ENCODE measurements around the gene PLEKHG2.
A peak's percentile ranks its signal among the peaks of the same experiment; 100 is the strongest.

Gene PLEKHG2

DNA sequence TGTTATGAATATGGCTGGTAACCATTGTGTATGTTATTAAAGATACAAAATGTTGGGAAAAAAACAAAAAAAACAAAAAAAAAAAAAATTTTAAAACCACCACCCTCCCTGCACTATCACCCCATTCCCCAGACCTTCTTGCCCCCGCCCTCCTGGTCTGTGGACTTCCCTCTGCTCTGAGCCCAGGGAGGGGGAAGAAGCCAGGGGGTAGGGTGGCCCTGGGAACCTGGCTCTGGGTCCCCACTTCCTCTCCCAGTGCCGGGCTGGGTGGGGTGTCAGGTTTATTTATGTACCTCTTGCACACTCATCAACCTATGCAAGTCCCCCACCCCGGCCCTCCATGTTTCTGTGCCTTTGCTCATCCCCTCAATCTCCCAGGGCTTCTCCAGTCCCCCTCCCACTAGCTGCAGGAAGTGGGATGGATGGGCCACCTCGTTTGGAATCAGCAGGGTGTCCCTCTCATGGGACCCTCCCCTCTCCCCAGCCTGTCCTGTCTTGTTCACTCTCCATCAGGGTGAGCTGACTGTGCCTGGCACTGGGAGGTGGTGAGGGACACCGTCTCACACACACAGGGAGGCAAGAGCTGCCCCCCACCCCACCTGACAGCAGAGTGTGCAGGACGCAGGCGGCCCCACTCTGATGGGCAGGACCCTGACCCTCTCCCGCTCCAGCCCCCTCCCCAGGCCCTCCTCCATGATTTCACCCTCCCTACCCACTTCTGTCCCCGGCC is 27.5 kb upstream of the PLEKHG2 start:
- DNase-seq: no peak

DNA sequence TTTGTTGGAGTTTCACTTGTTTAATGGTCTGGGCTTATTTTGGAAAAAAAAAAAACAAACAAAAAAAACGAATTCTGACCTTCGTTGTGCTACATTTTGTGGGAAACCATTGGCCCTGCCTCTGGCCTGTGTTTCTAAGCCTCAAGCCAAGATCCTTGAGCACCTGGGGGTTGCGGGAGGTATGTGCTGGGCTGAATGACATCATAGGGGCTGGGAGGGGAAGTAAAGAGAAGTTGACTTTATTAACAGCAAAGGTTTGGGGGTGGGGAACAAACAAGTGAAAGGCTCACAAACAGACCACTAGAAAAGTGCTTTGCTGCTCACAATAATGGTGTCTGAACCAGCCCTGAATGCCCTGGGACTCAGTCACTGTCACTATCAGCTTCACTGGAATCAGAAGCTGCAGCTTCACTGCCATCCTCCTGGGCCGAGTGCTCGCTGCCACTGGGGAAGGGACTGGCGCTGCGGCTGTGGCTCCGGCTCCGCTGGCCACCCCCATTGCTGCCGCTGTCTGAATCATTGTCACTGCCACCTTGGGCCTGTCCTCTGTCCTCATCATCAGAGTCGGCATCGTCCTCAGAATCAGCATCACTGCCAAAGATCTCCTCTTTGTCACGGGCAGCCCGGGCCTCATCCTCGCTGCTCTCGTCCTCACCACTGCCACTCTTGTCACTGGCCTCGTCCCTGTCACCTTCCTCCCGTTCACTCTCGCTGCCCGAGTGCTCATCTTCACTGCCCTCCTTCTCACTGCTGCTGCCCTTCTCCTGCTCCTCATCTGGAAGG is 26.6 kb upstream of the PLEKHG2 start:
- no peak for DNase-seq

DNA sequence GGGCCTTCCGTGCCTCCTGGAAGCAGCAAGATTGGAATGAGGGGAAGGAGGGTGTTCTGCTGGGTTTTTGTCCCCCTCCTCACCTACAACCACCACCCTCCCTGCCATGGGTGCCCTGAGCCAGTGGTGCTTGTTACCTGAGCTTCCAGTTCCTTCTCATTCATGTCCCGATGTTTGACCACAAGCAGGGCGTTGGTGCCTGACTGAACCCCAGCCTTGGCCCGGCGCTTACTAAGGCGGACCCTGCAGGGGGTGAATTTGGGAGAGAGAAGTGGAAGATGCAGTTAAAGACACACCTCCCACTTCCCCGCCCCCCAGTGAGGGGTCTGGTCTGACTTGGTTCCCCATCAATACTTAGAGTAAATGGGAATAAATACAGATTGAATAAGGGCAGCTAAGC is 25.9 kb upstream of the PLEKHG2 start:
- no peak for DNase-seq

DNA sequence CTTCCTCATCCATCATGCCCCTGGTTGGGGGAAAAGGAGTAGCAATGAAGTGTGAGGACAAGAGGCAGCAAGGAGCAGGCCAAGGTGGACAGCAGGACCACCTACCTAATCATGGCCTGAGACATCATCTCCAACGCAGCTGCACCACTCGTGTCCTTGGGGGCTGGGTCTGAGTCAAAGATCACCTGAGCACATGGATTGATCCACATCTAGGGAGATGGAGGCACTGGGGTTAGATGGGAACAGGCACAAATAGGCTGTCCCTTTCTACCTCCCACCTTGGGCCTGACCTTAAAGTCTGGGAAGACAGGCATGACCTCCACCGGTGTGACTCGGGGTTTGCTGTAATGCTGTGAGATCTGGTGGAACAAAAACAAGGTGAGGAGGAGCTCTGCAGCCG is 23.8 kb upstream of the PLEKHG2 start:
- DNase-seq: no peak

DNA sequence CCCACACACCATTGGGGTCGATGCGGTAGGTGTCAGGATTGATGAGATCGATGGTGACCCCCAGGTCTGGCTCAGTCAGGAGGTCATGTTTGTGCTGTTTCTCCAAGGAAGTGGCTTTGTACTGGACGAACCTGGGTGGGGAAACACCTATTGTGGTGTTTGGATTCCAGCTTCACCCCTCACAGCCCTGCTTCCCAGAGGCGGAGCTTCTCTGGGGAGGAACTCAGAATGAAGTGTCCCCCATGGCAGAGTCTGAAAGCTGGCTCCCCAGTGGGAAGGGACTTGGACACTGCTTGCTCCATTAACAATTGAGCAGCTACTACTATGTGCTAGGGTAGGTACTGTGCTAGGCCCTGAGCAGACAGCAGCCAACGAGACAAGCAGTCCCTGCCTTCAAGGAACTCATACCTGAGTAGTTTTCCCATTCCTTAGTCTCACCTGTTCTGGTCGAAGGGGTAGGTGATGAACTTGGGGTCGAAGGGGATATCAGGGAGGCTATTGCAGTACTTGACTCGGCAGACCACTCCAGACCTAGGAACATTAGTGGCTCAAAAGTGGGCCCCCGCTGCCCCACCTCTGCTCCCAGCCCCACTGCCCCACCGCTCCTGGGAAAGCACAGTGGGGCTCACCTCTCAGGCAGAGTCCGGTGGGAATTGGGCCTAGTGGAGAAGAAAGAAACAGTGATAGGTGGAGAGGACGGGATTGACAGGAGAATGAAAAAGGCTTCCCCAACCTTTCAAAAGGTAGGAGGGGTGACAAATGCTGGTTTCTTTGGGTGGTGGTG is 22.6 kb upstream of the PLEKHG2 start:
- no peak for DNase-seq

DNA sequence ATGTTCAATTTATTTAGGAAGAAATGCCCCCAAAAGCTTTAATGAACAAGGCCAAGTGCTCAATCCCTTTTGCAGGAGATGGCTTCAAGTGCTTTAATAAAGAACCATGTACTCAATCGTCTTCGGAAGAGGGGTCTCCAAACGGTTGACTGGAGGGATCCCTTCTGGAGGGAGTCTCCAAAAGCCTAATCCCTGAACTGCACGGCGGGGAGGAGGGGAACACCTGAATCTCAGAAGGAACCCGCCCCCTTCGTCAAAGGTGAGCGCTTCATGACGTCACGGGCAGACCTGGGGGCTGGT is 22.1 kb upstream of the PLEKHG2 start:
- no peak for DNase-seq

DNA sequence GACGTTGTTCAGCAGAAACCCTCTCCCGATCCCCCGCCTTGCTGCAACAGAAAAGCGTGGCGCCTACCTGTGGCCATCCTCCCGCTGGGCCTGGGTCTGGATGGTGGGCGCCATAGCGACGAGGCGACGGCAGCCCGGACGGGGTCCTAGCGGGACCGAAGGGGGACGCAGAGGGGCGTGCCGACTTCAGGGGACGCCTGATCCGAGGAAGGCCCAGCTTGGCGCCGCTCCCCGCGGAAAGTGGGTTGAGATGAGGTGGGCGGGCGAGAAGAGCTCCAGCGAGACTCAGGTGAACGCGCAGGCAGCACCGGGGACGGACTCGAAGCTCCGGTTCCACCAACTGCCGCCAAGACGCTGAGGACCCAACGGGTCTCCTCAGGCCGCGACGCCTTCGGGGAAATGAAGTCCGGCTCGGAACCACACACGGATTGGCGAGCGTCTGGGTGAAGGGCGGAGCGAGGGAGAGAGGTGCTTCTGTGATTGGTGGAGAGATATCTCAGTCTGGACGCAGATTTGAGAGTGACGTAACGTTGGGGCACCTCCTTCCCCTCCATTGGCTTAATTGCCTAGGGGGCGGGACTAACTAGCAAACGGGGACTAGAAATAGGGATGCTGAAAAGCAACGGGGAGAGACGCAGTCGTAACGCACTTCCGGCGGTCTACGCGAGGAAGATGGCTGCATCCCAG is 21.6 kb upstream of the PLEKHG2 start, which contains the start of the genes MED29 and PAF1:
TSS of gene MED29 (plus strand) at position 628 of the 687 bp plus-strand sequence. CDS start at position 673, 45 bp downstream.
TSS of gene PAF1 (minus strand) at position 356 of the 687 bp plus-strand sequence. CDS start at position 114, 242 bp downstream.
- peak; percentile 100 for DNase-seq

DNA sequence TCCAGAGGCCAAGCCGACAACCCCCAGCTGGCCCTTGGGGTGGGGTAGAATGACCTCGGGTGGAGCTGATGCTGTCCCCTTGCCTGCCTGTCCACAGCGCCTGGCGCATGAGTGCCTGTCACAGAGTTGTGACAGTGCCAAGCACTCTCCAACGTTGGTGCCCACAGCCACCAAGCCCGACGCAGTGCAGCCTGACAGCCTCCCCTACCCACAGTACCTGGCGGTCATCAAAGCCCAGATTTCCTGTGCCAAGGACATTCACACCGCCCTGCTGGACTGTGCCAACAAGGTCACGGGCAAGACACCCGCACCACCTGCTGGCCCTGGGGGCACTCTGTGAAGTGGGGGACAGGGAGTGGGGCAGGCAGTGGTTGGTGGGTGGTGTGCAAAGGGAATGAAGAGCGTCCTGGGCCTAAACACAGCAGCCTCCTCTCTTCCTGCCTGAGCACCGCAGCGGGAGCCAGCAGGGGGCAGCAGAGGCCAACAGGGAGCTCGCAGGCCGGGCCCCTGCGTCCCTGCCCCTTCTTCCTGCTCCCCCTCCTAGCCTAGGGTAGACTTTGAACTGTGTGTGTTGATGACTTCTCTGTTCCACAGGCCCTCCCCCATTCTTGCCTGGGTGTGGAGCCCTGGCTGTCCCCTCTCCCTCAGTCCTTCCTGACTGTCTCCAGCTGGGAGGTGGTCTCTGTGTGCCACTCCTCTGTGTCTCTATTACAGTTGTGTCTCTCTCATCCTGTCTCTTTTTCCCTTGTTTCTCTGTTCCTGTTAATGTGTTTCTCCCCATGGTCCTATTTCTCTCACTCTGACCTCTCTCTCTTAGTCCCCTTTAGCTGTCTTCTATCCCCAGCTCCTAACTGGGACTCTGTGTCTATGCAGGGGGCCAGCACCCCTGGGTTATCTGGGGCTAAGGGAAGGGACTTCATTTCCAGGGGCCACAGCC is 14.8 kb upstream of the PLEKHG2 start:
- DNase-seq: peak; percentile 84

DNA sequence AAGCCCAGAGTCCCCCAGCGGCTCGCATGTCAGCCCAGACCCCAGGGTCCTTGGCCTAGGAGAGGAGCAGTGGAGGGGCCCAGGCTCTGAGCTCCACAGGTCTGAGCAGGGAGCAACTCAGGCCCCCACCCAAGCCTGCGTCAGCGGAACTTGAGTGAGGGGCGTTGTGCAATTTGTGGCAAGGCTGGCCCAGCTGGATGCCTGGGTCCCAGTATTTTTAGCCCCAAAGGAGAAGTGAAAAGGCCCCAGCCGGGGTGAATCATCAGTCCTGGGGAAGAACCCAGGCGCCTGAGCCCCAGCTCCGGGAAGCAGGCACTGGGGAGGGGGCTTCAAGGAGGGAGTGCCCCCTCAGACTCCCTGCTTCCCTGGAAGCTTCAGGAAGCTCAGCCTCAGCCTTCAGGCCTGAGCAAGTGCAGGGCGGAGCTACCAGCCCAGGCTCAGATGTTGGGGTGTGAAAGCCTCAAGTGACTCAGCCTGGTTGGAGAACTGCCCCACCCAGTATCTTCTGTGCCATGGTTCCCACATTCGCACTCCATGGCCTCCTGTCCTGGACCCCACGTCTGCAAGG is 14.1 kb upstream of the PLEKHG2 start:
- DNase-seq: peak; percentile 73

DNA sequence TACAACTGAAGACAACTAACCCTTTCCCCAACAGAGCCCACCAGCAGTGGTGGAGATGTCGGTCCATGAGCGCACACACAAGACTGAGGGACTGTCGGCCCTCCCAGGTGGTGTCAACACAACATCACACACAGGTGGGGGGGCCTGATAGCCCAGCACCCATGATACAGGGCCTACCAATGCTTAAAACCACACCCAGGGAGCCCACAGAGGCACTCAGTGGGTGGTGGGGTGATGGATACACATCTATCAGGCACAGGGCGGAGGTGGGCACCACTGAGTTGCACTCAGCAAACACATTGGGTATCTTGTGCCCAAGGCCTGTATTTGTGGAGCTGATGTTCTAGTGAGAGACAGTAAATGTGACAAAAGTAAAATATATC is 12.8 kb upstream of the PLEKHG2 start:
- DNase-seq: no peak

DNA sequence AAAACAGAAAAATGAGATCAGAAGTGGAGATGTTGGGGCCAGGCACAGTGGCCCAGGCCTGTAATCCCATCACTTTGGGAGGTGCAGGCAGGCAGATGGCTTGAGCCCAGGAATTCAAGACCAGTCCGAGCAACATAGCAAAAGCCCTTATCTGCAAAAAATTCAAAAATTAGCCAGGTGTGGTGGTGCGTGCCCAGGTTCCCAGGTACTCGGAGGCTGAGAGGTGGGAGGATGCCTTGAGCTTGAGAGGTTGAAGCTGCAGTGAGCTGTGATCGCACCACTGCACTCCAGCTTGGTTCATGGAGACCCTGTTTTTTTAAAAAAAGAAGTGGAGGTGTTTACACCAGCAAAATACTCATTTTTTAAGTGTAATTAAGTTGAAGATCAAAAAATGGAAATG is 12.4 kb upstream of the PLEKHG2 start:
- DNase-seq: no peak

DNA sequence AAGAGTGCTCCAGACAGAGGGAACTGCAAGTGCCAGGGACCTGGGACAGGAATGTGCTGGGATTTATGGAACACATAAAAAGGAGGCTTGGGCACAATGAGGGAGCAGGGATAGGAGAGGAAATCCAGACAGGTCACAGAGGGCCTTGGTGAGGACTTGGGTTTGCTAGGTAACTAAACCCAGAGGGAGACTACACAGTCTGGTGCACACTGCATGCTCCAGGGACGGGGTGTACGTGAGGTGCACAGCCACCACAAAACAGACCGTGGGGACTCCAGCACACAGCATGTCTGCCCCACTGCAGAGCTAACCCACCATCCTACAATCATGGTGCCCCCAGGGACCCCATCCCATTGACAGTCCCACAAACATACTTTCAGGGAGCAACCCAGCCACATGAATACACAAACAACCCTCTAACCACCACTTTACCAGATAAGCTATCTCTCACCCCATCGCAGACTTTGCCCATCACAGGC is 11.4 kb upstream of the PLEKHG2 start:
- DNase-seq: no peak

DNA sequence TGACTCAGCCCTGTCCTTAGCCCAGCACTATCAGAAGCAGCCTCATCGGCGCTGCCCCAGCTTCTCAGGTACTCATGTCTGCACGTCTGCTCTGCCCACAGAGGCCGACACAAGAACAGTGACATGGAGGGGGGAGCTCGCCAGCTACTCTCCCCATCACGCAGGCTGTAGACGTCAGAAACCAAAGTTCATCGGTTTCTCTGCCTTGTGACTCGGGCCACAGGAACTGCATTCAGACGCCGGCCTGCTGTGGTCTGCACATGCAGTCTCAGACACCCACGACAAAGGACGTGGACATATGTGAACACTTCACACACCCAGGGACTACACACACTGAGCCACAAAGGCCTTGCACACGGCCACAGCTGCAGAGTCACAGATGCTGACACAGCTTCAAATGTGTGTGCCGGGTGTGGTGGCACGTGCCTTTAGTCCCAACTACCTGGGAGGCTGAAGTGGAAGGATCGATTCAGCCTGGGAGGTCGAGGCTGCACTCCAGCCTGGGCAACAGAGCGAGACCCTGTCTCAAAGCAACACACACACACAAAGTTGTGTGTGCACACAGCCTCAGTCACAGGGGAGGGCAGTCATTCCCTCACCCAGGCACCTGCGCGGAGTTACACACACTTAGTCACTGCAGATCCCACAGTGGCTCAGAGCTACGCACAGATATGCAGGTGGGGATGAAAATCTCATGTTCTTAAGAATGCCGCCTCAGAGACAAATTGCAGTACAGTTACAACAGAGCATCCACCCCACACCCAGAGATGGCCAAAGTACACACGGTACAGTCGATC is 10.7 kb upstream of the PLEKHG2 start:
- peak; percentile 45 for DNase-seq

DNA sequence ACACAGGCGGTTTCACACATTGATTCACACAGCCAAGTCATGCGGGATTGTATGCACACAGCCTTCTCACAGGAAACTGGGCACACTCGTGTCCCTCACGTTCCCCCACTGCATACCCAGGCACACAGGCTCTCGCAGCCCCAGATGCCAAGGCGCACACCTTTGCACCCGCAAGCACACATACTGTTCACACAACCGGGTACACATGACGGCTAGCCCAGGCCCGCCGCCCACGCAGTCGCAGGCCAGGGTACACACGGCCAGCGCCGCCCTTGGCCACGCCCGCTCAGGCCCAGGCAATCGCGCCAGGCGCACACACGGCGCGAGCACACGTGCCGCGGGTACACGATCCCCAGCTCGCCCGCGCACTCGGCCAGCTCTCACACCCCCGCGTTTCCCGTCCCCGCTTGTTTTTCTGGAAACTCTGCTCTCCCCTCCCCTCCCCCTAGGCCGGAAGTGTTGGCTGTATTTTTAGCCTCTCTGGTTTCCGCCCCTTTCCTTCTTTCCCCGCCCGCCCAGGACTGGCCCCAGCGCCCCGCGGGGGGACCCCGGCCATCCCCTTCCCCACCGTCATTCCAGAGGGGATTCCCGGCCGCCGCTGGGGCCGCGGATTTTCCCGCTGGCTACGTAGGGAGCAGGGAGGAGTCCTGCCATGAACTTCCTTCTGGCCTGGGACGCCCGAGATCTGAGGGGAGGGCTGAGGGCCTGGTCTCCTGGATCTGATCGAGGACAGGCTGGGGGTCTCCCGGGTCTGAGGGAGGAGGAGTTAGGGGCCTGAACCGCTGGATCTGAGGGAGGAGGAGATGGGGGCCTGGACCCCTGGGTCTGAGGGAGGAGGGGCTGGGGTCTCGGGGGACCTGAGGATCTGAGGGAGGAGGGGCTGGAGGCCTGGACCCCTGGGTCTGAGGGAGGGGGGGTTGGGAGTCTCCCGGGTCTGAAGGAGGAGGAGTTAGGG is 9.8 kb upstream of the PLEKHG2 start:
- DNase-seq: peak; percentile 92

DNA sequence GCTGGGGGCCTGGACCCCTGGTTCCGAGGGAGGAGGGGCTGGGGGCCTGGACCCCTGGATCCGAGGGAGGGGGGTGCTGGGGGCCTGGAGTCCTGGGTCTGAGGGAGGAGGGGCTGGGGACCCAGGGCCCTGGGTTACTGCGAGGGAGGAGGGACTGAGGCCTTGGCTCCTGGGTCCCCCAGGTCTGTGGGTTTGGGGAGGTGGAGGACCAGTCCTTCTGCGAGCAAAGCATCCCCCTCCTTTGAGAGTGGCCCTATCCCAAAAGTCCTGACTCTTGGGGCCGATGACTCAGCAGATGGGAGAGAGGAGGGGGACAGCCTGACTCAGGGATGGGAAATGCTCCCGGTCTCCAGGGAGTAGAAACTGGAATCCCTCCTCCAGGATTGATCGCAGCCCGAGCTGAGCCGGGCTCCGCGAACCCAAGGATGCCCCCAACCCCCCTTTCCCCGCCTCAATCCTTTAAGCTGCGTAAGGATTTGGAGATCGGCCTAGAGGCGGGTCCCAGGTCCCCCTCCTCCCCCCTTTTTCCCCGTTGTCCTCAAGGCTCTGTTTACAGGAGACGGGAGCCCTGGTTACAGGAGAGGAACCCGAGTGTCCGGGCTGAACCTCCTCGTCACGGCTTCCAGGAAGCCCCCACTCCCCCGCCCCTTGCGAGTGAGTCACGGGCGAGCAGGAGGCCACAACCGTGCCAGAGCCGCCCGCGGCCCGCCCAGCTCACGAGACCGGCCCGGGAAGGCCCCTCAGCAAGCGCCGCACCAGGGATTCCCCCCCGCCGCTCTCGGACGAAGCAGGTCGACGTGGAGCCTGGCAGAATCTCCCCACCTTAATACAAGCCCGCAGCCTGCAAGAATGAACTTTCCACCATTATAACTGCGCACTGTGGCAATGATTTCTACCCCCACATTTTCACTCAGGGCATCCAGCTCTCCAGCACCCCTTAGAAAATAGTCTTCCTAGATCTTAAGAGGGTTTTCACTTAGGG is 8.8 kb upstream of the PLEKHG2 start:
- peak; percentile 100 for DNase-seq

DNA sequence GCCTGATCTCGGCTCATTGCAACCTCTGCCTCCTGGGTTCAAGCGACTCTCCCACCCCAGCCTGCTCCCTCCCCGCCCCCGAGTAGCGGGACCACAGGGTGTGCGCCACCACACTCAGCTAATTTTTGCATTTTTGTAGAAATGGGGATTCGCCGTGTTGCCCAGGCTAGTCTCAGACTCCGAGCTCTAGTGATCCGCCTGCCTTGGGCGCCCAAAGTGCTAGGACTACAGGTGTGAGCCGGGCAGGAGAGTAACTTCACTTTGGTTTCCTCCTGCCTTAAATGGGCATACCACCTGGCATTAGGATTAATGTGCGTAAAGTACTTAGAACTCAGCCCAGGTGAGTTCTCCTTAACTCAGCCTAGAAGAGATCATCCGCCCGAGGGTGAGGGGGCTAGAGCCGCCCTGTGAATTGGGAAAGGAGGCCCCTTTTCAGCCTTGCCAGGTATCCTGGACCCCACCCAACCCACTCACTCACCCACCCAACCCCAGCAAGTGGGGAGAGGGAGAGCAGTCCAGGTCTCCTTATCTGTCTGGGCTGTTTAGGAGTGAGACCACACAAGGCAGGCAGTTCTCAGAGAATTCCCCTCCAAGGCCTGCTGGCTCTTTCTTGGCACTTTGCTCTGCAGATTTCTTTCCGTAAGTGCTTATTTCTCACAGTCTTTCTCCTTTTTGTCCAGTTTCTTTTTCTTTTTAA is 7.1 kb upstream of the PLEKHG2 start:
- DNase-seq: no peak

Measured in fibroblast of skin of scalp (primary cell).